Mucosa of descending colon (tissue), 3 donors: ENCODE data around the gene IGF2BP3. TPM values are rescaled to one million over a fixed set of nuclear protein-coding genes. Genes with fewer than 3 reads are reported as not detected.

Source experiments
- ATAC-seq: fragments of 200-7000 bp; cut with Tn5 transposase; one replicate; pipeline ENCODE4 v1.9.1; 2020; ENCODE audit warnings: mild to moderate bottlenecking, moderate library complexity
- DNase-seq, 3 donors: peaks; one replicate each; pipeline ENCODE4 v3.0.0-alpha.2; 2020
- H3K36me3 ChIP-seq: fragments of 200-600 bp; one replicate; pipeline ENCODE4 v1.8.0; 2021; ENCODE audit warnings: low read depth, mild to moderate bottlenecking
- H3K4me1 ChIP-seq: fragments of 200-600 bp; one replicate; pipeline ENCODE4 v1.8.0; 2021; ENCODE audit warnings: low read depth, mild to moderate bottlenecking
- H3K4me3 ChIP-seq: fragments of 200-600 bp; one replicate; pipeline ENCODE4 v1.8.0; 2021; ENCODE audit warnings: mild to moderate bottlenecking
- H3K9me3 ChIP-seq: fragments of 200-600 bp; one replicate; pipeline ENCODE4 v1.8.0; 2021; ENCODE audit warnings: mild to moderate bottlenecking
- CTCF ChIP-seq: fragments of 200-600 bp; IDR thresholded peaks from one replicate; pipeline ENCODE4 v1.8.0; 2022; ENCODE audit warnings: antibody characterized with exemption, mild to moderate bottlenecking
- intact Hi-C, 2 donors: fragments of 100-400 bp; cut with DNase I in 1 of 2; cut with micrococcal nuclease in 1 of 2; formaldehyde crosslinking; loops; one replicate each; pipeline versions ENCODE4 v1.11.0 to v1.11.1; 2022; cut with DNase I, micrococcal nuclease
- total RNA-seq, 3 donors: library from RNA; stranded (reverse); fragmentation: NEBNext Ultra II Directional in 2 of 3; extraction: Animal tissue kit (Norgen Biotek cat#: 25700) in 2 of 3; gene quantifications; one replicate each; pipeline versions ENCODE4 v1.2.1 to v1.2.4, GENCODE V29; 2021 to 2023
- donor health status: DM: no; HTN: no; CAD: no; lungs with moderate emphysema.
- donor health status: DM: no; HTN: no; CAD: no.
- donor health status: DM: no; HTN: yes; CAD: no.

Gene IGF2BP3
- total RNA-seq, 3 donors from 2014 or later: 0.79 TPM; not detected in 2

- no peaks in the 10 kb centered on the region for H3K9me3 ChIP-seq
- H3K4me1 ChIP-seq: no peaks in the 10 kb centered on the region
- no peak for ATAC-seq
- no peak overlapping the region for H3K4me3 ChIP-seq
- no peak for DNase-seq
- TF ChIP-seq CTCF: no peak
- intact Hi-C loops: no loop called here
- no peaks in the 10 kb centered on the region for H3K36me3 ChIP-seq
Measured at GRCh38 chr7:23397241-23397640, 73.0 kb downstream of the IGF2BP3 start.

DNA sequence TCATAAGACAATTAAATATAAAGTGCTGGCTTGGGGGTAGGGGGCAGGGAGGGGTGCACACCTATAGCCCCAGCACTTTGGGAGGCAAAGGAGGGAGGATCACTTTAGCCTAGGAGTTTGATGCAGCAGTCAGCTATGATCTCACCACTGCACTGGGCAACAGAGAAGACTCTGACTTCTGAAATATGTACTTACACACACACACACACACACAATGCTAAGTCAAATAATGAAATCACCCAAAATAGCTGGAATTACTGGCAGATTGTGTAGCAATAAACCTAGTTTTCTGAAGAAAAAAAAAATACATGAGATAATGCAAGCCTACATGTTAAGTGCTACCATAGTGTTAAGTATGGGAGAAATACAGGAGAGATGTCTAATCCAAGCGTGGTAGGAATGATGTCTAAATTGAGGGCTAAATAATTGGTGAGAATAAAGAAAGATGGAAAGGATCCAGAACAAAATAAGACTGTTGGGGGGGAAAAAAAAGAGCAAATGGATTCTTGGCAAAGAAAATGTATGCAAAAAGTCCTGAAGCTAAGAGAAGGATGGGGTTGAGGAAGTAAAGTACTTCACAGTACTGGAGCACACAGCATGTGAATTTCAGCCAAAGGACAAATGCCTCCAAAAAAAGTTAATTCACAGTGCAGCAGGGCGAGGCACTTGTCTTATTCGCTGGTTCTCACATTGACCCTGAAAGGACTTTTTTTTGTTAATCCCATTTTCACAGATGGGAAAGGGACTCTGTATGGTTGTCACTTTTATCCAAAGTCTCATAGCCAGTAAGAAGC is 73.9 kb downstream of the IGF2BP3 start:
- Histone ChIP-seq H3K9me3 (no peaks in the 10 kb centered on the region), H3K4me1 (no peaks in the 10 kb centered on the region), H3K4me3 (no peak overlapping the region), H3K36me3 (no peaks in the 10 kb centered on the region)
- intact Hi-C loops: no loop called here
- DNase-seq (no peak), ATAC-seq (no peak)
- TF ChIP-seq CTCF: no peak

DNA sequence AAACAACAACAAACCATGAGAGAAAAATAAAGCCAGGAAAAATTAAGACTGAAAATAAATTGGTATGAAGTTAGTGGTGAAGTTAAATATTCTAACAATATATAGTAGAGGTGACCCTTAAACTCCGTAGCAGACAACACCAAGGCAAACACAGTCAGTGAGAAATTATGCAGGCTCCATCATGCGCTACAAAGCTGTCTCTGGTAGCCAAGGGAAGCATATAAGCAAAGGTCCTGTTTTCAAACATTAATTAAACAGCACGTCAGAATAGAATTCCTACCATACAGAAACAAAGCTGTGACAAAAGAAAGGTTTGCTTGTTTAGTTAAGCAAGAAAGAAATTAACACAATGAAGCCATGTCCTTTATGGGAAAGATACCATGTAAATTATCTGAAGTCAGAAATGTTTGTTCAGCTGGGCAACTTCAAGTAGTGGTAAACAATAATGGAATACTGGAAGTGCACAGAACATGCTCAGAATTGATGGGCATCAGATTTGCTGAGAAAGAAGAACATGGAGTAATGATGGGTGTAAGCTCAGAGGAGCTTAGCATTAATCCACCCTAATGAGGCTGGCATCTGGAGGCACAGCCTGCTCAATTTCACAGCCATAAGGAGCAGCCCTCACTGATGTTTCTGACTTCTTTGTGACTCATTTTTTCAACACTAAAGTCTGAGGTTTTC is 75.7 kb downstream of the IGF2BP3 start:
- H3K36me3 ChIP-seq: no peaks in the 10 kb centered on the region
- no peak for ATAC-seq
- no peaks in the 10 kb centered on the region for H3K9me3 ChIP-seq
- DNase-seq: no peak
- H3K4me1 ChIP-seq: no peaks in the 10 kb centered on the region
- no peak overlapping the region for H3K4me3 ChIP-seq
- no peak for TF ChIP-seq CTCF
- intact Hi-C loops: no loop called here

DNA sequence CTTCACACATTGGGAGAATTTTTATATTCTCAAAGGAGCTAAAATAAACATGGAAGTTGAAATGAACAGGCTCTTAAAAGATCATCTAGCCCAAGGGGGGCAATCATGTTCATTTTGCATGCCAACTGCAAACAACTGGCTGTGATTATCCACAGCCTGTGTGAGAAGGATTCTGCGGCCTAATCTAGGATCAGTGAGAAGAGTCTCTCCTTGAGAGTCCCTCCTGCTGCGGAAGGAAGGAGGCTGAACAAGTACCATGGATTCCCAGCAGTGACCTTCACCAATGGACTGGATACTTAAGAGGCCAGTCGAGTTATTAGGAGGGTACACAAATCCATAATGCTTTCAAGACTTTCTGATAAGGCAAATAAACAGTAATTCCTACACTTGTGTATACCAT is 76.7 kb downstream of the IGF2BP3 start:
- no peak for ATAC-seq

DNA sequence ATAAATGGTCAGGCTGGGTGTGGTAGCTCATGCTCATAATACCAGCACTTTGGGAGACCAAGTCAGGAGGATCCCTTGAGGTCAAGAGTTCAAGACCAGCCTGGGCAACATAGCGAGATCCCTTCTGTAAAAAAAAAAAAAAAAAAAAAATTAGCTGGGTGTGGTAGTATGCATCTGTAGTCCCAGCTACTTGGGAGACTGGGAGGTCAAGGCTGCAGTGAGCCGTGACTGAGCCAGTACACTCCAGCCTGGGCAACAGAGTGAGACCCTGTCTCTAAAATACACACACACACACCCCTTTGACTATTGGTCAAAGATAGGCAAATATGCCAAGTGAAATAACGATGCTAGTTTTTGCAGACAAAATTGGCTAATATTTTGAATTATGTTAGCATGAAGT is 80.6 kb downstream of the IGF2BP3 start:
- ATAC-seq: no peak
- DNase-seq: no peak
- Histone ChIP-seq H3K4me3 (no peak overlapping the region), H3K9me3 (no peaks in the 10 kb centered on the region), H3K36me3 (no peaks in the 10 kb centered on the region), H3K4me1 (no peaks in the 10 kb centered on the region)
- intact Hi-C loops: no loop called here
- TF ChIP-seq CTCF: no peak

More for the DNA sequence above, 76.7 kb downstream of the IGF2BP3 start:
- no peak for DNase-seq
- no peak for TF ChIP-seq CTCF
- Histone ChIP-seq H3K36me3 (no peaks in the 10 kb centered on the region), H3K4me3 (no peak overlapping the region), H3K9me3 (no peaks in the 10 kb centered on the region), H3K4me1 (no peaks in the 10 kb centered on the region)
- intact Hi-C loops: no loop called here
